ENCODE data around the gene AIG1.

DNA sequence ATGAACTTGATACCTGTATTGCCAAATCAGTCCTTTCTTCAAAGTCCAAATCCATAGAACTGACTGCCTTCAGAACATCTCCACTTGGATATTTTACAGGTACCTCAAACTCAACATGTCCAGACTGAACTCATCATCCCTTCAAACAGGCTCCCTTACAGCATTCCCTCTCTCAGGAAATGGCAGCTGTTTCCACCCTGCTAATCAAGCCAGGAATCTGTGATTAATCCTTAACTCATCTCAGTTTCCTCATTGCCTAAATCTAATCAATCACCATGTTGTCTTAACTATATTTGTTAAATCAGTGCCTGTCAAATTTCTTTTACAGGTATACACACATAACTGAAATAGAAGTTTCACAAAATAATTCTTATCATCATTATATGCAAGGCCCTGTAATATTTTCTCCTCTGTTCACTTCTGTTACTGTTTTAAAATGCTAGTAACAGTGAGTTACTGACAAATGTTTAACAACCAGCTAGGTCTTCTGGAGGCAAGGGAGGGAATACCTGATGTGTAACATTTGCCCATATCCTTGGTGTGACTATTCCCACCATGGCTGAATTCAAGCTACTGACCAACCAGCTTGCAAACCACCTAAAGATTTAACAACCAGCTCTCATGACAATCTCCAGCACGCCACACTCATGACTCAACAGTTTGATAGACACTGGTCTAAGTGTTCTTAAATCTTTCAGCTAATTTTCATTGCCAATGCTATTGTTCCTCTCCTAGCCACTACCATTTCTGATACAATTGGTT, 264.9 kb downstream of the AIG1 start:
- TF ChIP-seq, protein P1, sequence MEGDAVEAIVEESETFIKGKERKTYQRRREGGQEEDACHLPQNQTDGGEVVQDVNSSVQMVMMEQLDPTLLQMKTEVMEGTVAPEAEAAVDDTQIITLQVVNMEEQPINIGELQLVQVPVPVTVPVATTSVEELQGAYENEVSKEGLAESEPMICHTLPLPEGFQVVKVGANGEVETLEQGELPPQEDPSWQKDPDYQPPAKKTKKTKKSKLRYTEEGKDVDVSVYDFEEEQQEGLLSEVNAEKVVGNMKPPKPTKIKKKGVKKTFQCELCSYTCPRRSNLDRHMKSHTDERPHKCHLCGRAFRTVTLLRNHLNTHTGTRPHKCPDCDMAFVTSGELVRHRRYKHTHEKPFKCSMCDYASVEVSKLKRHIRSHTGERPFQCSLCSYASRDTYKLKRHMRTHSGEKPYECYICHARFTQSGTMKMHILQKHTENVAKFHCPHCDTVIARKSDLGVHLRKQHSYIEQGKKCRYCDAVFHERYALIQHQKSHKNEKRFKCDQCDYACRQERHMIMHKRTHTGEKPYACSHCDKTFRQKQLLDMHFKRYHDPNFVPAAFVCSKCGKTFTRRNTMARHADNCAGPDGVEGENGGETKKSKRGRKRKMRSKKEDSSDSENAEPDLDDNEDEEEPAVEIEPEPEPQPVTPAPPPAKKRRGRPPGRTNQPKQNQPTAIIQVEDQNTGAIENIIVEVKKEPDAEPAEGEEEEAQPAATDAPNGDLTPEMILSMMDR (conservative IDR thresholded peaks at IDR 0.05; ENCODE audit: low read length) = no peak
- no peak for TF ChIP-seq EZH2phosphoT487 (IDR thresholded peaks at IDR 0.05; ENCODE audit: borderline replicate concordance, low read depth, low read length)
